Endodermal cell (in vitro differentiated cells): ENCODE results near the gene CD68. TPM values are rescaled to one million over a fixed set of nuclear protein-coding genes. Genes with fewer than 3 reads are reported as not detected.
A peak's percentile ranks its signal among the peaks of the same experiment; 100 is the strongest.

ENCODE experiments used
- DNase-seq: peaks from one replicate; pipeline ENCODE4 v3.0.0-alpha.2; 2017
- H3K27ac ChIP-seq: 2 replicates; pipeline ENCODE4 v1.5.1; 2013; ENCODE audit warnings: mild to moderate bottlenecking, low read depth, low read length, moderate library complexity
- H3K27me3 ChIP-seq: 2 replicates; pipeline ENCODE4 v1.6.1; 2013; ENCODE audit warnings: mild to moderate bottlenecking, low read length, moderate library complexity; ENCODE audit not compliant: insufficient read depth, control insufficient read depth, poor library complexity, severe bottlenecking
- H3K36me3 ChIP-seq: 2 replicates; pipeline ENCODE4 v1.7.0; 2013; ENCODE audit warnings: mild to moderate bottlenecking, low read length, moderate library complexity; ENCODE audit not compliant: control insufficient read depth, insufficient read depth
- H3K4me1 ChIP-seq: one replicate; pipeline ENCODE4 v1.7.0; 2013; ENCODE audit warnings: low read length; ENCODE audit not compliant: control insufficient read depth, insufficient read depth
- H3K4me3 ChIP-seq: 2 replicates; pipeline ENCODE4 v1.5.1; 2013; ENCODE audit warnings: mild to moderate bottlenecking, low read length, moderate library complexity
- H3K9ac ChIP-seq: 2 replicates; pipeline ENCODE4 v1.6.1; 2013; ENCODE audit warnings: mild to moderate bottlenecking, low read length, moderate library complexity; ENCODE audit not compliant: poor library complexity, severe bottlenecking; ENCODE audit errors: extremely low read depth
- H3K9me3 ChIP-seq: 2 replicates; pipeline ENCODE4 v1.6.1; 2013; ENCODE audit warnings: mild to moderate bottlenecking, low read length, moderate library complexity; ENCODE audit not compliant: control insufficient read depth
- H3K27ac Mint-ChIP-seq: 2 replicates; pipeline ENCODE4 v1.8.0; 2020; ENCODE audit warnings: mixed read lengths
- H3K27me3 Mint-ChIP-seq: 2 replicates; pipeline ENCODE4 v1.8.0; 2021; ENCODE audit warnings: mild to moderate bottlenecking, mixed read lengths; ENCODE audit not compliant: insufficient read depth
- H3K36me3 Mint-ChIP-seq: 2 replicates; pipeline ENCODE4 v1.8.0; 2020; ENCODE audit warnings: low read depth, mixed read lengths
- H3K4me1 Mint-ChIP-seq: 2 replicates; pipeline ENCODE4 v1.8.0; 2020; ENCODE audit warnings: mixed read lengths
- H3K4me3 Mint-ChIP-seq: 2 replicates; pipeline ENCODE4 v1.8.0; 2020; ENCODE audit warnings: mild to moderate bottlenecking, moderate library complexity, mixed read lengths
- H3K9me3 Mint-ChIP-seq: 2 replicates; pipeline ENCODE4 v1.8.0; 2020; ENCODE audit warnings: mild to moderate bottlenecking, mixed read lengths
- CTCF ChIP-seq: fragments of 200-600 bp; sonication (generic); conservative IDR thresholded peaks from 2 replicates; pipeline ENCODE4 v1.5.0; 2021; ENCODE audit warnings: antibody characterized with exemption, mild to moderate bottlenecking
- WGBS, 2 experiments: methylation state at CpG; one replicate each; pipeline versions ENCODE4 v1.1.5 to v1.1.7; 2013; ENCODE audit warnings: missing lambda C conversion rate in 2 of 2, mixed read lengths in 1 of 2; ENCODE audit not compliant: insufficient coverage in 1 of 2, insufficient read length in 1 of 2; 5-methylcytosine and 5-hydroxymethylcytosine counted together
- total RNA-seq, 2 donors: library from RNA; stranded (reverse); fragmentation: NEBNext Ultra II Directional in 1 of 2; extraction: Animal tissue kit (Norgen Biotek cat#: 25700) in 1 of 2; gene quantifications; 2 replicates in 1 of 2; 3 replicates in 1 of 2; pipeline ENCODE4 v1.2.1, GENCODE V29; 2021

The CD68 gene
- total RNA-seq, 2 donors from 2014 or later, result 0.44 TPM; not detected in 1

- Histone ChIP-seq H3K9ac (peak within 1 kb of the TSS; percentile 75), H3K36me3 (peaks cover 32% of the 10 kb centered on the region), H3K4me1 (peaks cover 3% of the 10 kb centered on the region), H3K27me3 (no peaks in the 10 kb centered on the region), H3K9me3 (no peaks in the 10 kb centered on the region), H3K4me3 (peak within 1 kb of the TSS; percentile 99), H3K27ac (peak within 1 kb of the TSS; percentile 89)
- Mint-ChIP-seq H3K4me3 (peak within 1 kb of the TSS; percentile 79), H3K27me3 (no peaks in the 10 kb centered on the region), H3K9me3 (no peaks in the 10 kb centered on the region), H3K27ac (peak within 1 kb of the TSS; percentile 98), H3K36me3 (peaks cover 27% of the 10 kb centered on the region), H3K4me1 (peaks cover 33% of the 10 kb centered on the region)
- WGBS, 2 experiments, result 0% methylated on average over 23 to 76 of the region's 82 CpGs
- TF ChIP-seq CTCF, result no peak
- DNase-seq, result peak; percentile 97
Observed at GRCh38 chr17:7561589-7562207, 17.7 kb upstream of the CD68 start, which contains the start of gene SENP3. Gene SENP3, plus strand, starts transcription at chr17:7561919. Its CDS starts 1,158 bp downstream, at chr17:7563077.

- peaks cover 3% of the 10 kb centered on the region for H3K4me1 ChIP-seq
- DNase-seq, result no peak
- no peaks in the 10 kb centered on the region for H3K27me3 ChIP-seq
- H3K9me3 Mint-ChIP-seq, result no peaks in the 10 kb centered on the region
- peaks cover 37% of the 10 kb centered on the region for H3K36me3 ChIP-seq
- no peak for TF ChIP-seq CTCF
- peak overlapping the region; percentile 79 for H3K4me3 Mint-ChIP-seq
- no peaks in the 10 kb centered on the region for H3K27me3 Mint-ChIP-seq
- peaks cover 31% of the 10 kb centered on the region for H3K36me3 Mint-ChIP-seq
- peak overlapping the region; percentile 75 for H3K9ac ChIP-seq
- H3K27ac ChIP-seq, result peak overlapping the region; percentile 49
- 1 to 25% methylated on average over 1 to 28 of the region's 28 CpGs for whole genome bisulfite sequencing, 2 experiments
- no peaks in the 10 kb centered on the region for H3K9me3 ChIP-seq
- H3K4me3 ChIP-seq, result peak overlapping the region; percentile 99
- H3K4me1 Mint-ChIP-seq, result peaks cover 33% of the 10 kb centered on the region
- H3K27ac Mint-ChIP-seq, result peak overlapping the region; percentile 85
Observed at GRCh38 chr17:7562208-7562605, 17.2 kb upstream of the CD68 start.

- H3K4me3 ChIP-seq, result peak overlapping the region; percentile 99
- peaks cover 3% of the 10 kb centered on the region for H3K4me1 ChIP-seq
- TF ChIP-seq CTCF, result no peak
- no peak overlapping the region for H3K9ac ChIP-seq
- H3K27me3 ChIP-seq, result no peaks in the 10 kb centered on the region
- H3K27ac Mint-ChIP-seq, result peak overlapping the region; percentile 85
- WGBS, 2 experiments, result 91 to 94% methylated on average over 8 to 30 of the region's 30 CpGs
- peaks cover 33% of the 10 kb centered on the region for H3K4me1 Mint-ChIP-seq
- no peak overlapping the region for H3K27ac ChIP-seq
- H3K36me3 ChIP-seq, result peaks cover 42% of the 10 kb centered on the region
- DNase-seq, result no peak
- no peaks in the 10 kb centered on the region for H3K9me3 ChIP-seq
- H3K4me3 Mint-ChIP-seq, result peak overlapping the region; percentile 79
- no peaks in the 10 kb centered on the region for H3K9me3 Mint-ChIP-seq
- no peaks in the 10 kb centered on the region for H3K27me3 Mint-ChIP-seq
- peaks cover 37% of the 10 kb centered on the region for H3K36me3 Mint-ChIP-seq
Observed at GRCh38 chr17:7563115-7563869, 16.1 kb upstream of the CD68 start.
